Smooth muscle cell of the umbilical artery (primary cell): ENCODE results near the gene RAX2. TPM values are rescaled to one million over a fixed set of nuclear protein-coding genes. Genes with fewer than 3 reads are reported as not detected.

ENCODE experiments used
- total RNA-seq: library from RNA; depleted of rRNA; stranded (reverse); fragments of >200 nt; gene quantifications from 2 replicates; pipeline ENCODE4 v1.2.3, GENCODE V29; 2014

RAX2 gene
- not detected in 2 replicates for total RNA-seq

DNA sequence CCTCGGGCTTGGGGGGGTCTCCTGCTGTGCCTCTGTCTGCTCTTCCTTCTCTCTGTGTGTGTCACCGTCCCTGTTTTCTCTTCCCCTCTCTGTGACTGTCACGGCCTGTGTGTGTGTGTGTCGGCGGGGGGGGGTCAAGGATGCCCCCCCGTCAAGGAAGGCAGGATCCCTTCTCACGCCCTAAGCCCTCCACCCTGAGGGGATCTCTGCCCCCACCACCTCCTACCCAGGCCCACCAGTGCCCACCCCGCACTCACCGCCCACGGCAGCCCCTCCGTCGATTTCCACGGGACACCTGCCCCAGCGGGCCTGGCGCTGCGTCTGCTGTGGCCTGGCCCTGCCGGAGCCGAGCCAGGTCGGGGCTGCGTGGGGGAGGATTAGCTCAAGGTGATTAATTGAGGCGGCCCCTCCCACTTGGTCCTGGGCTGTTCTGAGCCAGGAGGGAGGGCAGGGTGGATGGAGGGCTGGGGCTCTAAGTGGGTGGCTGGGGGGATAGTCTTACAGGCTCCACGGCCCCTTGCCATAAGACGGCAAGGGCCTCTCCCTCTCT lies at the start of gene RAX2:
Gene RAX2 (minus strand): TSS at position 323 of the 550 bp plus-strand sequence. CDS start 486 bp downstream, outside the sequence.

DNA sequence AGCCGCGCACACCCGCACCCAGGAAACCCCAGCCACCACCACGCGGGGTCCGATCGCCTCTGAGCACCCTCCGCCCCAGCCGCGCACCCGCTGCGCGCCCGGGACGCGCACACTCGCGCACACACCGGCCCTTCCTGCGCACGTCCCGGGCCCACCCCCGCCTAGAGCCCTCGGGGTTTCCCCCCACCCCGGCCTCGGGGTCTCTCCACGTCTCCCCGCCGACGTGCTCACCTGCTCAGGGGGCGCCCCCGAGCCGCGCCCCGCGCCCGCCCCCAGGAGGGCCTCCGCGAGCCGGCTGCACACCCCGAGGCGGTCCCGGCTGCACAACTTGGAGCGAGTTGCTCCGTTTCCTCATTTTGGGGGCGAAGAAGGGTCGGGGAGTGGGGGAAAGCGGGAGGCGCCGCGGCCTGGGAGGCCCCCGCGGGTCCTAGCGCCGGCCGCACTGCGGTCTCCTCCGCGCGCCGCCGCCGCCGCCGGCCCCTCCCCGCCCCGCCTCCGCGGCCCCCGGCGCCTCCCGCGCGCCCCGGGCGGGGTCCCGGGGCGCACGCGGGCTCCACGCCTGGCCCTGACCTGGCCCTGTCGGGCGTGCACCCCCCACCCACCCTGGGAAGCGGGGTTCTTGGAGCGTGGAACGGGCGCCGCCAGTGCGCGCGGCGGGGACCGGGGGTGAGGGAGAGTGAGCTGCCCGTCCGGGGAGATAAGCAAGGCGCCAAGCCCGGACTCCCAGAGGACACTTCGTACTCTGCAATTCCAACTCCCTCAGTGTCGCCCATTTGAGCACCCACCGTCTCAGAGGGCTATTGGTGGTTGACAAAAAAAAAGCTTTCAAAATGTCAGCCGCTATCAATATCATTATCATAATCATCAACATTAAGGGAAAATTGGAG lies 14.2 kb upstream of the RAX2 start, which contains the start of gene MATK:
Gene MATK (minus strand): TSS at position 444 of the 887 bp plus-strand sequence. CDS start 1,246 bp downstream, outside the sequence.

DNA sequence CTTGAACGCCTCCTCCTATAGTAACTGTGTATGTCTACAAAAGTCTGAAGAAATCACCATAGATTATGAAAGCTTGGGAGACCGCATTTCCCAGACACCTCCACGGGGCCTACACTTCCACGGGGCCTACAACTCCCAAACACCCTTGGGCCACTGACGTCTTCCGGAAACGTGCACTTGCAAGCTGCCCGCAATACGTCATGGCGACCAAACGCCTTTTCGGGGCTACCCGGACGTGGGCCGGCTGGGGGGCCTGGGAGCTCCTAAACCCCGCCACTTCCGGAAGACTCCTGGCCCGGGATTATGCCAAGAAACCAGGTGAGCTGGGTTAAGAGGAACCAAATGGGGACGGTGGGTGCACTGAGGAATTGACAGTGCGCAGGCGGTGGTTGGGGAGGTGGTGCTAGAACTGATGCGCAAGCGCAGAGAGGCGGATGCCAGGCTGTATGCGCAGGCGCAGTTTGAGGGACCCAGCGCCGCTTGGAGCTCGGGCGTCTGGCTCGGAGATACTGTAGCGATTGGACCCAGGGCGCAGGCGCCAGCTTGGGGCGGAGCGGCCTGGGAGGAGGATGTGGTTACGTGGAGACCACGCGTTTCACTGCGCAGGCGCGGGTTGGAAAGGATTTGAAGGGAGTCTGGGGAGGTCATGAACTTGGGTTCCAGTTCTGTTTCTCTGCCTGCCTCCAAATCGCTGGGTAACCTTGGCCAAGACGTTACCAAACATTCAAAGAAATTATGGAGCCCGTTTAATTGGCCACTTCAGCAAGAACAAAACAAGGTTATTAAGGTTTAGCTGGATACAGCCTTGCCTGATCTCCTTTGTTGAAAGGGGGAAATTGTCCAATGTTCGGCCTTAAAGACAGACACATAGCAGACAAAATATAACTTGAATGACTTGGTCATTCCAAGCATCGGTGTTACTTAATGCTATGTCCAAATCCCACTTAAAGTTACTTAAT lies 9.2 kb downstream of the RAX2 start, which contains the start of gene MRPL54:
Gene MRPL54 (plus strand): TSS at position 182 of the 959 bp plus-strand sequence. CDS start 19 bp downstream, at position 201.

DNA sequence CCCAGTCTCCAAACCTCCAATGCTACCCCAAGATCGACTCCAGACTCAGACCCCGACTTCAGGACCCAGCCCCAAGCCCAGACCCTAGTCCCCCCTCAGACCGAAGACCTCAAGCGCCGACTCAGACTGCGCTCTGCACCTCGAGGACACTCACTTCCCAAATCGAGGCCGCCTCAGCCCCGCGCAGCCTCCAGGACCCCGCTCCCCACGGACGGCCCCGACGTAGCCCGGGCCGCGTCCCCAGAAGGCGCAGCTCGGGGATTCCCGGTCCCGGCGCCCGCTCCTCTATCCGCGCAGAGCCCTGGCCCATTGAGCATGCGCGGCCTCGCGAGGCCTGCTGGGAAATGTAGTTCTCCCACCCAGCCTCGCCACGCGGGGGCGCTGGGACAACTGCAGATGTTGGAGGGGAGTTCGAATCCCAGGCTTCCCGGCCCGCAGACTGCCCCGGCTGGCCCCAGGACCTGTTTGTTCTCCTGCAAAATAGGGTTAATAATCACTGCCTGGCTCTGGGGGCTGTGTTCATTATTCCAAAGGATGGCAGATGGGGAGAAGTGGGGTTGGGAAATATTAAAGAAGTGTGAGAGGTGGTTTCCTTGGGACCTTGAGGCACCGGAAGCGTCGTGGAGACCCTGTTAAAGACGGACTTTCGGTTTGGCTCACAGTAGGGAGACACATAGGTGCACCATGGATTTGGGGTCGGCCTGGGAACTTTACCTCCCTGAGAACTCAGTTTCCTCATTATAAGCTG lies 10.5 kb downstream of the RAX2 start, which contains the start of gene APBA3:
Gene APBA3 (minus strand): TSS at position 311 of the 748 bp plus-strand sequence. CDS start 1,428 bp downstream, outside the sequence.

Other genes starting within 250 kb of the RAX2 start
- gene TEKTIP1, start 233.1 kb downstream of the RAX2 start, total RNA-seq, result not detected in 2 replicates
- 117 and 155 TPM in 2 replicates for gene MFSD12, start 214.6 kb downstream of the RAX2 start, total RNA-seq
- 55.8 and 65.8 TPM in 2 replicates for gene HMG20B, start 199.3 kb downstream of the RAX2 start, total RNA-seq
- gene GIPC3, start 186.8 kb downstream of the RAX2 start, total RNA-seq, result under 0.01 TPM in 1 of 2 replicates, not detected in the other
- 0.89 and 2.2 TPM in 2 replicates for gene TBXA2R, start 165.4 kb downstream of the RAX2 start, total RNA-seq
- gene CACTIN, start 145.4 kb downstream of the RAX2 start, total RNA-seq, result 20.2 and 32.9 TPM in 2 replicates
- gene PIP5K1C, start 71.8 kb downstream of the RAX2 start, total RNA-seq, result 38.9 and 62.7 TPM in 2 replicates
- not detected in 2 replicates for gene TJP3, start 63.8 kb downstream of the RAX2 start, total RNA-seq
- gene APBA3, start 10.5 kb downstream of the RAX2 start, total RNA-seq, result 26.5 and 27.6 TPM in 2 replicates
- 13.4 and 36.8 TPM in 2 replicates for gene MRPL54, start 9.5 kb downstream of the RAX2 start, total RNA-seq
- not detected in 2 replicates for gene MATK, start 14.2 kb upstream of the RAX2 start, total RNA-seq
- not detected in 2 replicates for gene ZFR2, start 96.8 kb upstream of the RAX2 start, total RNA-seq
- not detected in 2 replicates for gene ATCAY, start 108.5 kb upstream of the RAX2 start, total RNA-seq
- not detected in 2 replicates for gene NMRK2, start 160.8 kb upstream of the RAX2 start, total RNA-seq
- gene DAPK3, start 198.9 kb upstream of the RAX2 start, total RNA-seq, result 169 and 182 TPM in 2 replicates
- gene EEF2, start 213.2 kb upstream of the RAX2 start, total RNA-seq, result 3,552 and 3,788 TPM in 2 replicates
- 8.3 and 12.3 TPM in 2 replicates for gene PIAS4, start 235.5 kb upstream of the RAX2 start, total RNA-seq